BE2C (cell line): ENCODE measurements around the gene GABBR2.

ENCODE experiments used
- DNase-seq: peaks from one replicate; pipeline ENCODE4 v3.0.0-alpha.2; 2020
- H3K27me3 ChIP-seq: fragments of 250-450 bp; sonication (Bioruptor Pico); 2 replicates; pipeline ENCODE4 v1.5.1; 2020; ENCODE audit warnings: mild to moderate bottlenecking
- H3K36me3 ChIP-seq: fragments of 250-450 bp; sonication (Bioruptor Pico); 2 replicates; pipeline ENCODE4 v1.5.1; 2020; ENCODE audit warnings: mild to moderate bottlenecking
- H3K4me1 ChIP-seq: fragments of 250-450 bp; sonication (Bioruptor Pico); 2 replicates; pipeline ENCODE4 v1.5.1; 2020
- H3K4me3 ChIP-seq: 2 replicates; pipeline ENCODE4 v1.5.1; 2011; ENCODE audit warnings: low read depth, low read length
- H3K9me3 ChIP-seq: fragments of 250-450 bp; sonication (Bioruptor Pico); 2 replicates; pipeline ENCODE4 v1.5.1; 2020
- CTCF ChIP-seq: IDR thresholded peaks from 2 replicates; pipeline ENCODE4 v1.5.1; 2012; ENCODE audit warnings: mild to moderate bottlenecking, low read depth, low read length

The GABBR2 gene

DNA sequence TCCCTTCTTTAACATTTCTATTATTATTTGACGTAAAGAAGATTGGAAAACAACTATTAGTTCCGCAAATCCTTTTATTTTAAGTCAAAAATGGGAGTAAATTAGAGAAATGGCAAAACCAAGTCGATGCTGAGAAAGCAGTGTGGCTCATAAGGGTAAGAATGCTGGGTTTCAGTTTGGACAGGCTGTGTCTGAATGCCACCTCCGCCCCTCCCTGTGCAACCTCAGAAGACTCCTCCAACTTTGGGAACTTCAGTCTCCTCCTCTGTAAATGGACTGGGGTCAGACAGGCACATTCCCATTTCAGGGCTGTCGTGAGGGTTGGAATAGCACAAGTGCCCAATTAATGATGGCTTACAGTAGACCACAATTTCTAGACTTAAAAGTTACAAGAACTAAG, 154.0 kb downstream of the GABBR2 start:
- Histone ChIP-seq H3K27me3 (no peaks in the 10 kb centered on the region; the same call in 1 of the 2 replicates), H3K4me1 (no peaks in the 10 kb centered on the region), H3K36me3 (no peaks in the 10 kb centered on the region), H3K4me3 (no peak overlapping the region), H3K9me3 (no peaks in the 10 kb centered on the region)
- no peak for DNase-seq
- no peak for TF ChIP-seq CTCF

DNA sequence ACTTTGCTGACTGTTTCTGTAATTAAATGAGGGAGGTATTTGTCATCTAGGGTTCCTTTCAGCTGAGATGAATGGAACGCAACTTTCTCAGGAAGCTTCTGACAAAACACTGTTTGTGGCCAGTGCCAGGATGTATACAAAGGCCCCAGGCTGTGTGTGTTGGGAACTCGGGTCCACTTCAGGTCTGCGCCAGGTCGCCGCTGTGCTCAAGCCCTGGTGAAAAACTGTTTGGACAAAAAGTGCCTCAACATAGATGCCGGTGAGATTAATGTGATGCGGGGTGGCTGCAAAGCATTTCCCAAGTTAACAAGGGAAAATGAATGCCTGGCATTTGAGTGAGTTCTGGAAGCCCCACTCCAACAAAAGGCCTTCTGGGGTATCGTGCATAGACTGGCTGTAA, 156.4 kb downstream of the GABBR2 start:
- H3K9me3 ChIP-seq = no peaks in the 10 kb centered on the region
- no peaks in the 10 kb centered on the region for H3K36me3 ChIP-seq
- no peak overlapping the region for H3K4me3 ChIP-seq
- TF ChIP-seq CTCF = no peak
- H3K4me1 ChIP-seq = no peaks in the 10 kb centered on the region
- no peaks in the 10 kb centered on the region; the same call in 1 of the 2 replicates for H3K27me3 ChIP-seq
- DNase-seq = no peak

DNA sequence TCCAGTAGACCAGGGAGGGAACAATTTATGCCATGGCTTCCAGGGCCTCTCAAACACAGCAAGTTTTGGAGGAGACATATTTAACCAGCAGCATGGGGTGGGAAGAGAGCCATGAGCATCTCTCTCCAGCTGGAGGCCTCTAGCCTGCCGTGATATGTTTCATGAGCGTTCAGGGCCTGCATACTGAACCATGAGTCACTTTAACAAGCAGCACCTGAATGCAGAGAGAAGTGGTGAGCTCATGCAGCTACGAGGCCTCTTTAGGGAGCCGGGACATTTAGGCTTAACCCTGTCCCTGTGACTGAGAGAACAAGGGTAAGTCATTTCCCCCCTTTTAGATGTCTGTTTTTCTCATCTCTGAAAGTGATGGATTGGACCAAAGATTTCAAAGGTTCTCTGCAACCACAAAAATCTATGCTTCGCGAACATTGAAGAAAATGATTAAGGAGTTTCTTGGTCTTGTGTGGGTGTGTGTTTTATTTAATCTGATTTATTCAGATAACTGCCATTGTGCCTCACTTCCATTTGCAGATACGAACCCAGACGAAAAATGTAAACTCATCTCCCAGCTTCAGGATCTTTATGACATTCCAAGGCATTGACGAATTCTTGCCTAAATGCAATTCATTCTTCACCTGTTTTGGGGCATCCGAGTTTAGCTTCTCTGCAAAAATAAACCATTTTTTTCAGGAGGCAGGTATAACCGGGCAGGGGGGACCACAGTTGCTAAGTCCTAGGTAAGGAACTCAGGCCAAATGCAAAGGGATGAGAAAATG, 157.0 kb downstream of the GABBR2 start:
- DNase-seq = no peak
- H3K4me1 ChIP-seq = no peaks in the 10 kb centered on the region
- no peaks in the 10 kb centered on the region for H3K36me3 ChIP-seq
- H3K9me3 ChIP-seq = no peaks in the 10 kb centered on the region
- H3K4me3 ChIP-seq = no peak overlapping the region
- TF ChIP-seq CTCF = no peak
- no peaks in the 10 kb centered on the region; the same call in 1 of the 2 replicates for H3K27me3 ChIP-seq

DNA sequence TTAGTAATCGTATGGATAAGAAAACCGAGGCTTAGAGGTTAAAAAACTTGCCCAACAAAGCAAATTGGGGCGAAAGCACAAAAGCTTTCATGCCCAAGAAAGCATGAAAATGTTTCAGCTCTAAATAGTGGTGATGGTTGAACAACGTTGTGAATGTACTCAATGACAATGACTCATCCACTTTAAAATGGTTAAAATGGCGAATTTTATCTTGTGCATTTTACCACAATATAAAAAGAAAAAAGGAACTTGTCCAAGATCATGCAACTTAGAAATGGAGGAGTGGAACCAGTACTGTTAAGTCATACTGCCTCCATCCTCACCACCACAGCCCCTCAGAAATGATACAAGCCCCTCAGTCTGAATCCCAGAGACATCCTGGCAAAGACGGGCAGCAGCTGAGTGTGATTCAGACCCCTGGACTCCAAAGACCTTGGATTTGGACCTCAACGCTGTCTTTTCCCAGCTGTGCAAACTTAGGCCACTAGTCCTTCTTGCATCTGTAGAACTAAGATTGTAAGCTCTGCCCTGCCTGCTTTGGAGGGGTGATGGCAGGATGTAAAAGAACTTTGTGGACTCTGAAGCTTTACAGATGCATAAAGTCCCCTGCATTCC, 158.4 kb downstream of the GABBR2 start:
- Histone ChIP-seq H3K27me3 (no peaks in the 10 kb centered on the region; the same call in 1 of the 2 replicates), H3K36me3 (no peaks in the 10 kb centered on the region), H3K4me1 (no peaks in the 10 kb centered on the region), H3K4me3 (no peak overlapping the region), H3K9me3 (no peaks in the 10 kb centered on the region)
- no peak for TF ChIP-seq CTCF
- DNase-seq = no peak

DNA sequence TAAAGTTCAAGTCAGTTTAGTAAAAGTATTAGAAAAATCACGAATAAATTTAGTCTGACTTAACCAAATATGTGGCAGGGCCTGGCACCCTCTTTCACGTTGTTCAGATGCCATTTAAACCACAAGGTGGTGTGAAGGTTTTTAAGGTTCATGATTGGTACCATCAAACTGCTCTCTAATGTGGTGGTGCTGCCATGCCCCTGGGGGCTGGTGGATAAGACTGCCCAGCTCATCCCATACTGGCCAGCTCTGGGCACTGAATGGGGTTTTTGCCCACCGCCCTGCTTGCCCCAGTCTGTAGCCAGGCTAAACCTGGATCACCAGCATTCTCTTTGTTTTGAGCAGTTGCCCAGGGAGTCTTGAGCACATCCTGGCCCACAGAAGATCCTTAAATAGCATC, 159.3 kb downstream of the GABBR2 start:
- Histone ChIP-seq H3K9me3 (no peaks in the 10 kb centered on the region), H3K4me3 (no peak overlapping the region), H3K4me1 (no peaks in the 10 kb centered on the region), H3K36me3 (no peaks in the 10 kb centered on the region), H3K27me3 (no peaks in the 10 kb centered on the region; the same call in 1 of the 2 replicates)
- TF ChIP-seq CTCF = no peak
- no peak for DNase-seq

GRCh38 chr9:98547606-98548005, 161.1 kb downstream of the GABBR2 start:
- no peaks in the 10 kb centered on the region; the same call in 1 of the 2 replicates for H3K27me3 ChIP-seq
- H3K4me1 ChIP-seq = no peaks in the 10 kb centered on the region
- no peak overlapping the region for H3K4me3 ChIP-seq
- no peaks in the 10 kb centered on the region for H3K9me3 ChIP-seq
- H3K36me3 ChIP-seq = no peaks in the 10 kb centered on the region
- no peak for DNase-seq
- no peak for TF ChIP-seq CTCF
